Endothelial cell of umbilical vein (primary cell): Measurements from ENCODE around the gene TTC22.

ENCODE experiments used
- CTCF ChIP-seq, 2 donors: IDR thresholded peaks; 1 replicate in 1 of 2; 2 replicates in 1 of 2; pipeline ENCODE4 v1.5.1; 2011; ENCODE audit warnings: low read length in 2 of 2, mild to moderate bottlenecking in 2 of 2, moderate library complexity in 2 of 2, control low read depth in 1 of 2, inconsistent platforms in 1 of 2, low read depth in 1 of 2; ENCODE audit not compliant: insufficient read depth in 1 of 2; ENCODE audit errors: extremely low read depth in 1 of 2
- GATA2 ChIP-seq: IDR thresholded peaks from 2 replicates; pipeline ENCODE4 v1.7.0; 2011; ENCODE audit warnings: low read depth, mild to moderate bottlenecking, moderate library complexity, mixed read lengths, low read length; ENCODE audit not compliant: insufficient read length, insufficient read depth
- POLR2A ChIP-seq: IDR thresholded peaks from 2 replicates; pipeline ENCODE4 v1.6.1; 2012; ENCODE audit warnings: low read depth, mild to moderate bottlenecking, control low read depth, low read length
- POLR2AphosphoS5 ChIP-seq: IDR thresholded peaks from 2 replicates; pipeline ENCODE4 v1.6.1; 2012; ENCODE audit warnings: low read depth, mild to moderate bottlenecking, control low read depth, low read length, moderate library complexity; ENCODE audit not compliant: insufficient read depth

GRCh38 chr1:54849219-54850068 is 48.3 kb upstream of the TTC22 start:
- no peak for TF ChIP-seq CTCF (IDR thresholded peaks at IDR 0.05; ENCODE audit: extremely low read depth in 1 of 2, insufficient read depth in 1 of 2, low read depth in 1 of 2, low read length in 2 of 2)
- TF ChIP-seq POLR2A = no peak
- TF ChIP-seq GATA2 = no peak
- no peak for TF ChIP-seq POLR2AphosphoS5
